ENCODE measurements around the gene CTNNA2.
A peak's percentile ranks its signal among the peaks of the same experiment; 100 is the strongest.

The CTNNA2 gene

DNA sequence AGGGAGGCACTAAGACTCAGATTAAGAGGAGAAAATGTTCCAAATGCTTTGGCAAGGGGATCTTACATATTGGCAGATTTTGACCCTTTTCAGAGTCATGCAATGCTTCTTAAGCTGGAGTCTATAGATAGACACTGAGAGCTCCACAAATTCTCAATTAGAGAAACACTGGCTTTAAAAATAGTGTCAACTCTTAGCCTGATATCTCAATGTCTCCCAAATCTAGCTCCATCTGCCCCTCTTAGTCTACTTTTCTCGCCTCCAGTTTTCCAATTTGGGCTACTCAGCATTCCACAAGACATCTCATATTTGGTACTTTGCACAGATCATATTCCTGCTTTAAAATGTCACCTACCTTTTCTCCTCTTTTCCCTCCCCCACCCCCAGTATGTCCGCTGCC lies 559.1 kb downstream of the CTNNA2 start:
- no peak for ATAC-seq

DNA sequence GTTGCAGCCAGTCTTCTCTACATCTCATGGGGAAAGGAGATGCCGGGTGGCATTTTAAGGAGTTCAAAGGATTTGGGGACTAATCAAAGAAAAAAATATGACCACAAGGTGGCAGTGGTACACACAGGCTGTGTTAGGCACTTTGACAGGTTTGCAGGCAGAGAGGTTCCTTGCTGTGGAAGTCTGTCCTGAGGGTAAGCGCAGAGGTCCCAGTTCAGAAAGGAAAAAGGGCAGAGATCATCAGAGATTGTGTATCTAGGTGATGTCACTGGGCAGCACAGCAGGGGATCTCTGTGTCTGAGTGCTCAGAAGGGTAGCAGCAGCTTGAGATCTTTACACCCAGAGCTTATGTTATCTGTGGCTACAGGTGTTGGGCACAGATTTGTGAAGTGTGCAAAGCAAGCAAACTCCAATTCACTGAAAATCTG lies 560.3 kb downstream of the CTNNA2 start:
- ATAC-seq, result peak; percentile 93
- TF ChIP-seq ZFP3 (CRISPR knock-in tag; IDR thresholded peaks at IDR 0.05), result no peak
- TF ChIP-seq, protein P1, sequence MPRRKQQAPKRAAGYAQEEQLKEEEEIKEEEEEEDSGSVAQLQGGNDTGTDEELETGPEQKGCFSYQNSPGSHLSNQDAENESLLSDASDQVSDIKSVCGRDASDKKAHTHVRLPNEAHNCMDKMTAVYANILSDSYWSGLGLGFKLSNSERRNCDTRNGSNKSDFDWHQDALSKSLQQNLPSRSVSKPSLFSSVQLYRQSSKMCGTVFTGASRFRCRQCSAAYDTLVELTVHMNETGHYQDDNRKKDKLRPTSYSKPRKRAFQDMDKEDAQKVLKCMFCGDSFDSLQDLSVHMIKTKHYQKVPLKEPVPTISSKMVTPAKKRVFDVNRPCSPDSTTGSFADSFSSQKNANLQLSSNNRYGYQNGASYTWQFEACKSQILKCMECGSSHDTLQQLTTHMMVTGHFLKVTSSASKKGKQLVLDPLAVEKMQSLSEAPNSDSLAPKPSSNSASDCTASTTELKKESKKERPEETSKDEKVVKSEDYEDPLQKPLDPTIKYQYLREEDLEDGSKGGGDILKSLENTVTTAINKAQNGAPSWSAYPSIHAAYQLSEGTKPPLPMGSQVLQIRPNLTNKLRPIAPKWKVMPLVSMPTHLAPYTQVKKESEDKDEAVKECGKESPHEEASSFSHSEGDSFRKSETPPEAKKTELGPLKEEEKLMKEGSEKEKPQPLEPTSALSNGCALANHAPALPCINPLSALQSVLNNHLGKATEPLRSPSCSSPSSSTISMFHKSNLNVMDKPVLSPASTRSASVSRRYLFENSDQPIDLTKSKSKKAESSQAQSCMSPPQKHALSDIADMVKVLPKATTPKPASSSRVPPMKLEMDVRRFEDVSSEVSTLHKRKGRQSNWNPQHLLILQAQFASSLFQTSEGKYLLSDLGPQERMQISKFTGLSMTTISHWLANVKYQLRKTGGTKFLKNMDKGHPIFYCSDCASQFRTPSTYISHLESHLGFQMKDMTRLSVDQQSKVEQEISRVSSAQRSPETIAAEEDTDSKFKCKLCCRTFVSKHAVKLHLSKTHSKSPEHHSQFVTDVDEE (CRISPR knock-in tag; IDR thresholded peaks at IDR 0.05), result no peak
- no peak for TF ChIP-seq ISL1 (CRISPR knock-in tag; IDR thresholded peaks at IDR 0.05)
- TF ChIP-seq ZNF565 (CRISPR knock-in tag; conservative IDR thresholded peaks at IDR 0.05; ENCODE audit: low read depth), result no peak
- no peak for TF ChIP-seq BACH2 (CRISPR knock-in tag; IDR thresholded peaks at IDR 0.05; ENCODE audit: borderline replicate concordance)
- no peak for TF ChIP-seq PATZ1 (CRISPR knock-in tag; IDR thresholded peaks at IDR 0.05; ENCODE audit: borderline replicate concordance)
- no peak for TF ChIP-seq TCF4 (CRISPR knock-in tag; IDR thresholded peaks at IDR 0.05; ENCODE audit: borderline replicate concordance)

More for the DNA sequence above, 559.1 kb downstream of the CTNNA2 start:
- no peak for TF ChIP-seq CSRNP3 (CRISPR knock-in tag; IDR thresholded peaks at IDR 0.05)
- no peak for TF ChIP-seq PPARA (CRISPR knock-in tag; IDR thresholded peaks at IDR 0.05; ENCODE audit: borderline replicate concordance)
- no peak for TF ChIP-seq PATZ1 (CRISPR knock-in tag; IDR thresholded peaks at IDR 0.05; ENCODE audit: borderline replicate concordance)
- no peak for TF ChIP-seq TCF4 (CRISPR knock-in tag; IDR thresholded peaks at IDR 0.05; ENCODE audit: borderline replicate concordance)
- no peak for TF ChIP-seq ZFP3 (CRISPR knock-in tag; IDR thresholded peaks at IDR 0.05)
- no peak for TF ChIP-seq ZNF8 (CRISPR knock-in tag; IDR thresholded peaks at IDR 0.05)
- TF ChIP-seq POU6F1 (CRISPR knock-in tag; IDR thresholded peaks at IDR 0.05; ENCODE audit: borderline replicate concordance, low read depth), result no peak
- no peak for TF ChIP-seq TOX (CRISPR knock-in tag; IDR thresholded peaks at IDR 0.05; ENCODE audit: borderline replicate concordance)
- TF ChIP-seq, protein P2, sequence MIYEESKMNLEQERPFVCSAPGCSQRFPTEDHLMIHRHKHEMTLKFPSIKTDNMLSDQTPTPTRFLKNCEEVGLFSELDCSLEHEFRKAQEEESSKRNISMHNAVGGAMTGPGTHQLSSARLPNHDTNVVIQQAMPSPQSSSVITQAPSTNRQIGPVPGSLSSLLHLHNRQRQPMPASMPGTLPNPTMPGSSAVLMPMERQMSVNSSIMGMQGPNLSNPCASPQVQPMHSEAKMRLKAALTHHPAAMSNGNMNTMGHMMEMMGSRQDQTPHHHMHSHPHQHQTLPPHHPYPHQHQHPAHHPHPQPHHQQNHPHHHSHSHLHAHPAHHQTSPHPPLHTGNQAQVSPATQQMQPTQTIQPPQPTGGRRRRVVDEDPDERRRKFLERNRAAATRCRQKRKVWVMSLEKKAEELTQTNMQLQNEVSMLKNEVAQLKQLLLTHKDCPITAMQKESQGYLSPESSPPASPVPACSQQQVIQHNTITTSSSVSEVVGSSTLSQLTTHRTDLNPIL (CRISPR knock-in tag; IDR thresholded peaks at IDR 0.05; ENCODE audit: low read depth), result no peak
- no peak for TF ChIP-seq ZC3H10 (CRISPR knock-in tag; IDR thresholded peaks at IDR 0.05)
- no peak for TF ChIP-seq ZFP30 (CRISPR knock-in tag; IDR thresholded peaks at IDR 0.05)
- TF ChIP-seq ZNF70 (CRISPR knock-in tag; IDR thresholded peaks at IDR 0.05), result no peak
- no peak for TF ChIP-seq BACH2 (CRISPR knock-in tag; IDR thresholded peaks at IDR 0.05; ENCODE audit: borderline replicate concordance)
- TF ChIP-seq GLIS3 (CRISPR knock-in tag; IDR thresholded peaks at IDR 0.05), result no peak
- TF ChIP-seq, protein P1 (CRISPR knock-in tag; IDR thresholded peaks at IDR 0.05), result no peak
- no peak for TF ChIP-seq OSR1 (CRISPR knock-in tag; IDR thresholded peaks at IDR 0.05)
- no peak for TF ChIP-seq SNAI2 (CRISPR knock-in tag; IDR thresholded peaks at IDR 0.05)
- no peak for TF ChIP-seq ARNTL (CRISPR knock-in tag; IDR thresholded peaks at IDR 0.05; ENCODE audit: borderline replicate concordance, low read depth)
- no peak for TF ChIP-seq ISL1 (CRISPR knock-in tag; IDR thresholded peaks at IDR 0.05)
- no peak for TF ChIP-seq CSDC2 (CRISPR knock-in tag; IDR thresholded peaks at IDR 0.05)
